ENCODE results near the gene PAQR7.

Gene PAQR7, protein sequence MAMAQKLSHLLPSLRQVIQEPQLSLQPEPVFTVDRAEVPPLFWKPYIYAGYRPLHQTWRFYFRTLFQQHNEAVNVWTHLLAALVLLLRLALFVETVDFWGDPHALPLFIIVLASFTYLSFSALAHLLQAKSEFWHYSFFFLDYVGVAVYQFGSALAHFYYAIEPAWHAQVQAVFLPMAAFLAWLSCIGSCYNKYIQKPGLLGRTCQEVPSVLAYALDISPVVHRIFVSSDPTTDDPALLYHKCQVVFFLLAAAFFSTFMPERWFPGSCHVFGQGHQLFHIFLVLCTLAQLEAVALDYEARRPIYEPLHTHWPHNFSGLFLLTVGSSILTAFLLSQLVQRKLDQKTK

DNA sequence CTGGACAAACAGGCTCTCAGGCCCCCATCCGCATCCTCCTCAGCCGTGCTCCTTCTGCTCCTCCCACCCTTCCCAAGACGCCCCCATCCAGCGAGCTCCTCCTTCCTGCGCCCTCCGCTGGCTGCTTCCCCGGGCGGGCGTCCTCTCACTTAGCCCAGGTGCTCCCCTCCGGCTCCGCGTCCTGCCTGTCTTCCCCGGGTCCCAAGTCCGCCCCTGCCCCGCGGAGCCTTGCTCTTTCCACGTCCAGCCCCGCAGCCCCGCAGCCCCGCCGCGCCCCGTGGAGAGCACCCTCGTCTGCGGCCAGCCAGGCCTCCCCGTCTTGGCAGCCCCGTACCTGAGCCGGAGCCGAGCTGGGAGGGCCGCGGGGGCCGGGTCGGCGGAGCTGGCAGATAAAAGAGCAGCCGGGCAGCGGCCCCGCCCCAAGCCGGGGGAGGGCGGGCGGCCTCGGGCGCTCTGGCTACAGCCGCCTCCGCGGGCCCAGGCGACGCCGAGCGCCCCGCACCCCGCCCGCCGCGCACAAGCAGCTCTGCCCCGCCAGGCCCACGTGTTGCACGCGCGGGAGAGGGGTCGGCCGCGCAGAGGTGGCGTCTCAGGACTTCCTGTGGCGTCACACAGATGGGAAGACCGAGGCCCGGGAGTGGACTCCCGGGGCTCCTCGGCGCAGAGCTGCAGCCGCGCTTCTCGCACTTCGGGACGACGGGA lies at the start of gene PAQR7:
TSS of gene PAQR7 (minus strand) at position 555 of the 702 bp plus-strand sequence. CDS start 11,869 bp downstream, outside the sequence.
- DNase-seq: peak; percentile 71
- in situ Hi-C loops (cut with HindIII; ENCODE audit: low pct_ligation_motif_present, low pct_unique_long_range_greater_than_20kb, low sequenced_read_pairs): no loop called here

DNA sequence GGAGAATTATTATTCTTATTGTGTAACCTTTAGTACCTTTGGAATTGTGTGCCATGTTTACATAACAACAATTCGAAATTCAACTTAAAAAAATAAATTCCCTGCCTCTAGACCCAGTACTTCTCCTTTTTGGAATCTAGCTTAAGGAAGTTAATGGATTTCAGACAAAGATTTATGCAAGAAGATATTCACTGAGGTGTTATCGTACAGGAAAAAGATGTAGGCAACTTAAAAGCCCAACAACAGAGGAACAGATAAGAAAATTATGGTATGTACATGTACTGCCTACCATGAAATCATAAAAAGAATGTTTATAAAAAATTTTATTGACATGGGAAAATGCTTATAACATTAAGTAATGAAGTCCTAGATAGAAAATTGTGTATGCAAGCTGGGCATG lies 48.9 kb upstream of the PAQR7 start:
- in situ Hi-C loops (cut with HindIII; ENCODE audit: low pct_ligation_motif_present, low pct_unique_long_range_greater_than_20kb, low sequenced_read_pairs): no loop called here
- DNase-seq: no peak

DNA sequence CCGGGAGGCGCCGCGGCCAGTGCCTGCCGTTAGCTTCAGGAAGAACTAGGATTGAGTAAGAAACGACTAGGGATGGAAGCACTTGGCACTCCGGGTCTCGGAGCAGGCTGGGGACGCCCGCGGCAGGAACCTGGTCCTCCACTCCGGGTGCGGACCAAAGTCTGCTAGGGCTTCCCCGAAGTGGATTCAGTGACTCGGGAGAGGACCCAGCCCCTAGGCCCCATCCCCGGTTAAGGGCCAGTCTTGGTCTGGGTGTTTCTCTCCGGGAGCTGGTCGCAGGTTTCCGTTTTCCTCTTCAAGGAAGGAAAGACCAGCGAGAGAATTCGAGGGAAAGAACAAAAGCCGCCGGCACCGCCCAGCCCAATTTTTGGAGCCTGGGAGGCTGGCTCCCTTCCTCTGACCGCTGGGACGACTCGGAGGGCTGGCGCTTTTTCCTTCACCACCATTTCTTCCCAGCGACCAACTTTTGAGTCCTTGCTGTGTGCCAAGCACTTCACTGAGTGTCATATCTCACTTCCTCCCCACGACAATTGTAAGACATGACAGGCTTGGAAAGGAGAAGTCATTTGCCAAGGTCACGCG lies 47.6 kb upstream of the PAQR7 start:
- peak; percentile 31 for DNase-seq
- in situ Hi-C loops (cut with HindIII; ENCODE audit: low pct_ligation_motif_present, low pct_unique_long_range_greater_than_20kb, low sequenced_read_pairs): no loop called here

DNA sequence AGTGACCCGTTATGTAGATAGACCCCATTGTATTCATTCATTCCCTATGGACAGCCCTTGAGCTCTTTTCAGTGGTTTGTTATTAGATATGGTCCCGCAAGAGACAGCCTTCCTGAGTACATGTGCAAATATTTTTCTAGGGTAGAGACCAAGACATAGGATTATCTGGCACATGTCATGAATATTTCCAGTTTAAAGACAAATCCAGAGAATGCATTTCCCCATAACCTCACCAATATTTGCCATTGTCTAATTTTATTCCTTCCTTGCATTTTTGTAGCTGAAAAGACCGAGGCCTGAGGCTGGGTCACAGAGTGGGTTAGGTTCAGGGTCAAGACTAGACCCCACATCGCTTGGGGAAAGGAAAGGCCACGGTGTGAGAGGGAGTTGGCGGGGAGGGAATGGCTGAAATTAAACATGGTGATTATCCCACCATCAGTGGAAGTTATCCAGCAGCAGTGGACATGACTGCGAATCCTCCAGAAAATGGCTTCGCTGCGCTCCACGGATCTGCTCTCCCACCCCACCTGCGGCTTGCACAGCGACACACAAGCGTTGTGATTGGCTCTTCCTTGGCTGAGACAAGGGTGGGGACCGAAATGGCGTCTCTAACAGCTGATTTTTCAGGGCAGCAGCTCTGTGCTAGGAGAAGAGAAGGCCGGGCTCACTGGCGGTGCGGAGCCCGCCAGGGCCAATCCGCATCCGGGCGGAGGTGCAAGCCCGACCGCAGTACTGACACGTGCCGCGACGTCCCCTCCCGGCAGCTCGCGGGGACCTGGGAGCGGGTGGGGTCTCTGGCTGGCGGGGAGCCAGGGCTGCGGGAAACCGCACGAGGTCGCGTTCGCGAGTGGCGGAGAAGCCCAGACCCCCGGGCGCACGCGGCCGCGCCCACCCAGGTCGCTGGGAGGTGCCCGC lies 46.8 kb upstream of the PAQR7 start:
- in situ Hi-C loops (cut with HindIII; ENCODE audit: low pct_ligation_motif_present, low pct_unique_long_range_greater_than_20kb, low sequenced_read_pairs): no loop called here
- peak; percentile 61 for DNase-seq

DNA sequence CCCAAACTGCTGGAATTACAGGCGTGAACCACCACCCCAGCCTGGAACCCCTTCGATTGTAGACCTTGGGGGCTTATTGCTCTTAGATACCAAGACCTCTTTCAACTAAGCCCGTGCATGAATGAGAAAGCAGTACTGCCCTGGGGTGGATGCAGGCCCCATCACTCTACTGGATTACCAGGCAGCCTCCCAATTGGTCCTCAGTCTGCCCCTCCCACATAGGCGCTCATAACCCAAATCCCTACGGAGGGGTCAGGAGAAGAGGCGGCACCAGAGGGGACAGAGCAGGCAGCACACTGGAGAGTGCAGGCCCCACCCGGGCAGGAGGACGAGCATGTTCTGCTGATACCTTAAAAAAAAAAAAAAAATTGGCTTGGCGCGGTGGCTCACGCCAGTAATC lies 43.1 kb upstream of the PAQR7 start:
- in situ Hi-C loops (cut with HindIII; ENCODE audit: low pct_ligation_motif_present, low pct_unique_long_range_greater_than_20kb, low sequenced_read_pairs): no loop called here

DNA sequence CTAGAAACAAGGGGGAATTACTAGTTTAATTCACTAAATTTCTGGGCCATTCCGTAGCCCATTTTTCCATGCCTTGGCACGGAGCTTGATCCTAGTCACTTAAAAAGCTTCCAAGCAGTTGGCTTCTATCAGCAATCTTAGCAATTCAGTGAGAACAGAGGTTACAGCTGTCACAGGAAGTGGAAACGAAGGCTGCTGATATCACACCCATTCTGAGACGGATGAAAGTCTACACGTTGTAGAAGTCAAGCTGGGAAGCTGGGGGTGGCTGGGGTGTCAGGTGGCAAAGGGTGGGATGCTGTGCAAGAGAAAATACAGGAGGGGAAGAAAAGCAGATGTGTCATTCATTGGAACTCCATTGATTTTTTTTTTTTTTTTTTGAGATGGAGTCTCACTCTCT lies 42.5 kb upstream of the PAQR7 start:
- no peak for DNase-seq
- in situ Hi-C loops (cut with HindIII; ENCODE audit: low pct_ligation_motif_present, low pct_unique_long_range_greater_than_20kb, low sequenced_read_pairs): no loop called here

More for the DNA sequence above, 43.1 kb upstream of the PAQR7 start:
- DNase-seq: no peak

DNA sequence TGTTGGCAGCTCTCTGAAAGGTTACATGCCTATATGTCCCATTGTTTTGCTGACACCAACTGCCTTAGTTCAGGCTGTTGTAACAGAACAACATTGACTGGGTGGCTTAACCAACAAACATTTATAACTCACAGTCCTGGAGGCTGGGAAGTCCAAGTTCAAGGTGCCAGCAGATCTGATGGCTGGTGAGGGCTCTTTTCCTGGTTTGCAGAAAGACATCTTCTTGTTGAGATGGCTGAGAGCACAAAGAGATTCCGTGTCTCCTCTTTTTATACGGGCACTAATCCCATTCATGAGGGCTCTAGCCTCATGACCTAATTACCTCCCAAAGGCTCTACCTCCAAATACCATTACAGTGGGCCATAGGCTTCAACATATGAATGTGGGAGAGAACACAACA lies 41.0 kb upstream of the PAQR7 start:
- in situ Hi-C loops (cut with HindIII; ENCODE audit: low pct_ligation_motif_present, low pct_unique_long_range_greater_than_20kb, low sequenced_read_pairs): no loop called here
- DNase-seq: no peak

DNA sequence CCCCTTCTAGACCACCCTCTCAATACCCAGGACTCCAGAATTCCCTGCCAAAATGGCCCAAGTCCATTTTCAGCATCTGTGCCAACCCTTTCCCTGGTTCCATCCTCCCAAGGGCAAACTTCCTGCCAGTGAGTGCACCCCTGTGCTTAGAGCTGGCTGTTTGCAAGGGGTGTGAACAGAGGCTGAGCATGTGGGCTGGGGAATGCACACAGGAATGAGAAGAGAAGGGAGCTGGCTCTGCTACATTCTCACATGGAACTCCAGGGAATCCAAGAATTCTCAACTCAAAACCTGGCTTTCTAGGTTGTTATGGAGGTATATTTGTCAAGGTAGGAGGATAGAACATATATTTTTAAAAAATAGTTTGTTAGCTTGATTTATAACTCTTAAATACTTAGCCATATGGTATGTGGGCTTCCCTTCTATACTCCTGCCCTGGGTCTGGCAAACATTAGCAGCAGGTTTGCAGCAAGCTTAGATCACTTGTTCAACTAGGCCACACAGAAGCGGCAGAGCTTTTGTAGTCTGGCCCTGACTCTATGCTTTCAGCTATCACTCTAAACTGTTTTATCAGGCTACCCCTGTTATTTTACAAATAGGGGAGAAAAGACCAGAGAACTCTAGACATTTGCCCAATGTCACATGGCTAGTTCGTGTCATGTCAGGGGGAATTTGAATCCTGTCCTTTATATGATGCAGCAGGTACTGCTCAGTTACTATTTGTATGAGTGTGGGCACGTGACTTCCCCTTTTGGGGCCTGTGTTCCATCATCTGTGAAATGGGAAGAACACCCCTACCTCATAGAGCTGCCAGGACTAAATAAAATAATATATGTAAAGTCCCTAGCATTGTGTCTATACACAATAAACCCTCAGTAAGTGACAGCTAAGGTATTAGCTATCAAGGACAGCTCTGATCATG lies 38.8 kb upstream of the PAQR7 start:
- no peak for DNase-seq
- in situ Hi-C loops (cut with HindIII; ENCODE audit: low pct_ligation_motif_present, low pct_unique_long_range_greater_than_20kb, low sequenced_read_pairs): no loop called here

DNA sequence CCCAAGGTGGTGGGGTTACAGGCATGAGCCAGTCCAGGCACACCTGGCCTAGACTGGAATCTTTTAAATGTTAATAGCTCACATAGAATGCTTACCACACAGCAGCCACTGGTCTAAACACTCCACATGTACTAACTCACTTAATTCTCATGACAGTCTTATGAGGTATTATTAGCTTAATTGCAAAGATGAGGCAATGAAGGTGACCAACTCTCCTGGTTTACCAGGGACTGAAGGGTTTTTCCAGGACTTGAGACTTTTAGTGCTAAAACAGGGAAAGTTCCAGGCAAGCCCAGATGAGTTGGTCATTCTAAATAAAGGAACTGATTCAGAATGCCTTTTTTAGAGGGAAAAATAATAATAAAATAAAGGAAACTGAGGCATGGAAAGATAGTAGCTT lies 37.7 kb upstream of the PAQR7 start:
- in situ Hi-C loops (cut with HindIII; ENCODE audit: low pct_ligation_motif_present, low pct_unique_long_range_greater_than_20kb, low sequenced_read_pairs): no loop called here
- no peak for DNase-seq

DNA sequence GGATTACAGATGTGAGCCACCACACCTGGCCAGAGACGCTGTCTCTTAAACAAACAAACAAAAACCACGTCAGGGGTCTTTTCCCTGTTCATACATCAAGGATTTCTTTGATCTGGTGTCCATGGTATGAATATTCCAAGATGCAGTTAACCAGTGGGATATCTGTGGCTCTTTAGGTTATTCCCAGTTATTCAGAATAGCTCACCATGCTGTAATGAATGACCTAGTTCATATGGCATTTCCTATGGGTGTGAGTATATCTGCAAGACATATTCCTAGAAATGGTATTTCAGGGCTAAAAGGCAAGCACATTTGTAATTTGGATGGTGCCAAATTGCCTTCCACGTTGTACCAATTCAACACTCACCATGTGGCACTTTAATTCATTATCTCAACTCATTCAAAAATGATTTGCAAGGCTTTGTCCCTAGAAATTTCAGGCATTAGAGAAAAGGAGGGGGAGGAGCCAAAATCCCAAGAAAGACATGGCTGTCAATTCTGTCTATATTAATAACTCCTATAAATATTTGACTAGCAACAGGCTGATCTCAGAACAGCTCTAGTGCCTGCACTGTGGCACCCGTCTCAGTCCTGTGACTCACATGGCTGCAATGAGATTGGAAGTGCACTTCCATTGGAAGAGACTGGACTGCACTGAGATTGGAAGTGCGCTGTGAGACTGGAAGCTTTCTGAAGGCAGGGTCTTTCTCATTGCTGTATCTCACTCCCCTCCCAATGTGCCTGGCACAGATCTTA lies 36.7 kb upstream of the PAQR7 start:
- in situ Hi-C loops (cut with HindIII; ENCODE audit: low pct_ligation_motif_present, low pct_unique_long_range_greater_than_20kb, low sequenced_read_pairs): no loop called here
- DNase-seq: no peak

DNA sequence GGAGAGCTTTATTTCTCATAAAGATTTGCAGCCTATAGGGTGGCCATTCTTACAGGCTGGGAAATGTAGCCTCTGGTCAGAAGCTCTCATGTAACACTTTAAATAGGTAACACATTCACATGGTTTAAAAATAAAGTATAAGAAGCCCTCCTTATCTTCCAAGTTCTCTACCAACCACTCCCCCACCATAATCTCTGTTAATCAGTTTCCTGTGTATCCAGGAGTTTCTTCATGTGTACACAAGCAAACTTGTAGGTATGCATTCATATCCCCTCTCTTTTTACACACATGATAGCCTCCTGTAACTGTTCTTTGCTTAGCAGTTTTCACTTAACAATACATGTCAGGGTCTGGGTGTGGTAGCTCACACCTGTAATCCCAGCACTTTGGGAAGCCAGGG lies 35.7 kb upstream of the PAQR7 start:
- no peak for DNase-seq
- in situ Hi-C loops (cut with HindIII; ENCODE audit: low pct_ligation_motif_present, low pct_unique_long_range_greater_than_20kb, low sequenced_read_pairs): no loop called here

DNA sequence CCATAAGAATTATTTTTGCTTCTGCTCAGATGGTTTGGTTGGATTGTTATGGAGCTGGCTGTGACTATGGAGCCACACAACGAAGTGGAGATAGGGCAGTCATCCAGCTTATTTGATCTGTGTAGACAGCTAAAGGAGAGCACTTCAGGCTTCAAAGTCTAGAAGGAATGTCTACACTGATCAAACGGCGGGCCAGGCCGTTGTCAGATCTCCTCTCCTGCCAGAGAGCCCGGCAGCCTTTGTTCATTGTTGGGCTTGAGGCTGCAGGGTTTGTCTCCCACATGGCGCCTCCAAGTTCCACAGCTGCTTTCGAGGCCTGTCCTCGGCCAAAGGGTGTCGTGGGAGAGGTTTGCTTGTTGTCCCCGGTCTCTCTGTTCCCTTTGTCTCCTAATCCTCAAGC lies 33.5 kb upstream of the PAQR7 start:
- no peak for DNase-seq
- in situ Hi-C loops (cut with HindIII; ENCODE audit: low pct_ligation_motif_present, low pct_unique_long_range_greater_than_20kb, low sequenced_read_pairs): no loop called here

DNA sequence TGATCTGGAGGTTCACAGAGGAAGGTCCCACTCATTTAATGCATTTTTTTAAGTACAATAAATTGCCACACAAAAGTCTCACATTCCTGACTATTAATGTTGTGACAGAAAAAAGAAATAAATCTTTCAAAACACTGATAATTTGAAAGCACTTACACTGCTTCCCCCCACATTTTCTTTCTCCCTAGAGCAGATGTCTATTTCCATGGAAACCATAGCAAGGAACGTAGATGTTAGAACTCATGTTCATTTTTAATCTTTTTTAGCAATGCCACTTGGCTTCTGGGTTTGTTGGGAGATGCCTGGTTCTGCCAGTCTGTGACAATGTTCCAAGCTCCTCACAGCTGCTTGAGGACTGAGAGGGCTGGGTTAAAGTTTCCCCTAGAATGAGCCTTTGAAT lies 32.7 kb upstream of the PAQR7 start:
- in situ Hi-C loops (cut with HindIII; ENCODE audit: low pct_ligation_motif_present, low pct_unique_long_range_greater_than_20kb, low sequenced_read_pairs): no loop called here
- DNase-seq: no peak

DNA sequence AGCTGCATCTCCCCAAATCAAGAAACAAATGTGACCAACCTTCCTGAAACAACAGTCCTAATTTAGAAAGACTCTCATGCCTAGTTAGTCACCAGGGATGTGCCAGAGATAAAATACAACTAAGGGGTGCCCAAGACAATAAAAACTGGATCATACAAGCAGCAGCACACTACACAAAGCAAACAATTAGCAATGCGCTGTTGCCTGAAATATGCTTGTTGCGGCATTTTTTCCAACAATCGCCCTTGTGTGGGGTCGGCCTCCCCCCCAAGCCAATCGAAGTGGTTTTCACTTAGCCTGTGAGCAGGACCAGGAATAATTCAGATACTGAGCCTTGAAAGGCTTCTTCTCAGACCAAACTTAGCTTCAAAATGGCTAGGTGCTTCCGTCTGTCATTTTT lies 32.1 kb upstream of the PAQR7 start:
- in situ Hi-C loops (cut with HindIII; ENCODE audit: low pct_ligation_motif_present, low pct_unique_long_range_greater_than_20kb, low sequenced_read_pairs): no loop called here
- DNase-seq: no peak

DNA sequence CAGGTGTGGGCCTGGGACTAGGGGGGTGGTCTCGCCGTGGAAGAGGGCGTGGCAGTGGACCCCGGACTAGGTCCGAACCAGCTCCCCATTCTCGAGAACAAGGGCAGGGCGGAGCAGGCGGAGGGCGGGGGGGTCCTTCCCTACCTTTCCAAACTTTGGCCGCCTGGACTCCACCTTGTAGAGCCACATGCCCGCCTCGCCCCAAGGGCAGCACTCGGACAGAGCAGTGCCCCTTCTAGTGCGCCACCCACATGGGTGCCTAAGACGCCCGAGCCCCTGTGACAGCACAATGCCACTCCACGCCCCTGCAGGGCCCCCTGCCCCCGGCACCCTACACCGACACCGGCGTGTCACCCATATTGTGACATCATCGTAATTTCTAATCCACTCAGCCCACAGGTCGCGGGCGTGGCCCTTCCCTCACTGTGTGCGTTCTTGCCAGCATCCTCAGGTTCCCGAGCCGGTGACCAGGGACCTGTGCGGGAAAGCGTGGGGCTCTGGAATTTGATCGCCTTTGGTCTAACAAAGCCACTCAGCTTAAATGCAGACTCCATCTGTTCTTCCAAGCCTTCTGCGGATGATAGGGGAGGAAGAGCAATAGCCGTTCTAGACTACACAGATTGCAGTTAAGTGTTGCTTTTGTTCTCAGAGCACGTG lies 31.3 kb upstream of the PAQR7 start:
- in situ Hi-C loops (cut with HindIII; ENCODE audit: low pct_ligation_motif_present, low pct_unique_long_range_greater_than_20kb, low sequenced_read_pairs): no loop called here
- DNase-seq: no peak

DNA sequence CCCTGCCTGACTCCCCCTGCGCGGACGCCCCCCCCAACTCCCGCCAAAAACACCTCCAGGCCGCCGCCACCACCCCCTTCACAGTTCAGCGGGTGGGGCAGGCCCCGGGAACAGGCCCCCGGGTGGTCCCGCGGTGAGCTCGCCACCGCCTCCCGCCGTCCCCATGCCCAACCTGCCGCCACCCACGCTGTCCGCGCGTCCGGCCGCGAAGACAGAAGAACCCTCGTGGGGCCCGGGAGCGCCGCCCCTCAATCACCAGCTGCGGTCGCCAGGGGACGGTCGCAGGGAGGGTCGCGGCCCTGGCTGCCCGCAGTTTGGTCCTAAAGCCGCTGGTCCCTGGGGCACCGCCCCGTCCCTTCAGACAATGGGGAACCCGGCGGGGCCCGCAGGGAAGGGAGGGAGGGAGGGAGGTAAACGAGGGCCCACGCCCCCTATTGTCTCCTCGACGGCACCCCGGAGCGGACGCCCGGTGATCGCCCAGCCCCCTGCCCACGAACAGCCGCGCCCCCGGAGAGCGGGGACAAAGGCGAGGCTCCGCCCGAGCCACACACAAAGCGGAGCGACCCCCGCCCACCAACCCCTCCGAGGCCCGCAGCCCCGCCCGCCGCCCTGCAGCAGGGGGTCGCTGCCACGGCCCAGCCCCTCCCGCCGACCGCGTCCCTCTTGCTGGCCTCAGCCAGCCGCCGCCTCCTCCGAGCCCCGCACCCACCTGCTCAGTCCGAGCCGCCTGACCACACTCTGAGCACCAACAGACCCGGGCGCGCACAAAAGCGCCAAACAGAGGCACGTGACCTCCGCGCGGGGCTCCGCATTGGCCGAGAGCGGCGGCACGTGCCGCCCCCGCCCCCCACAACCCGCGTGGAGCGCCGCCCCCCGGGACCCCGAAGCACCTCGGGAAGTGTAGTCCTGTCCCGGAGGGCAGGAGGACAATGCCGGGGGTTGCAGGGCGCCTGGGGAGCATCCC lies 30.5 kb upstream of the PAQR7 start, which contains the start of gene STMN1:
TSS of gene STMN1 (minus strand) at position 740 of the 964 bp plus-strand sequence. CDS start 1,743 bp downstream, outside the sequence.
- in situ Hi-C loops (cut with HindIII; ENCODE audit: low pct_ligation_motif_present, low pct_unique_long_range_greater_than_20kb, low sequenced_read_pairs): no loop called here
- DNase-seq: peak; percentile 85

Measured in ACHN (cell line).